ENCODE results near the gene HOXD9.

The HOXD9 gene

DNA sequence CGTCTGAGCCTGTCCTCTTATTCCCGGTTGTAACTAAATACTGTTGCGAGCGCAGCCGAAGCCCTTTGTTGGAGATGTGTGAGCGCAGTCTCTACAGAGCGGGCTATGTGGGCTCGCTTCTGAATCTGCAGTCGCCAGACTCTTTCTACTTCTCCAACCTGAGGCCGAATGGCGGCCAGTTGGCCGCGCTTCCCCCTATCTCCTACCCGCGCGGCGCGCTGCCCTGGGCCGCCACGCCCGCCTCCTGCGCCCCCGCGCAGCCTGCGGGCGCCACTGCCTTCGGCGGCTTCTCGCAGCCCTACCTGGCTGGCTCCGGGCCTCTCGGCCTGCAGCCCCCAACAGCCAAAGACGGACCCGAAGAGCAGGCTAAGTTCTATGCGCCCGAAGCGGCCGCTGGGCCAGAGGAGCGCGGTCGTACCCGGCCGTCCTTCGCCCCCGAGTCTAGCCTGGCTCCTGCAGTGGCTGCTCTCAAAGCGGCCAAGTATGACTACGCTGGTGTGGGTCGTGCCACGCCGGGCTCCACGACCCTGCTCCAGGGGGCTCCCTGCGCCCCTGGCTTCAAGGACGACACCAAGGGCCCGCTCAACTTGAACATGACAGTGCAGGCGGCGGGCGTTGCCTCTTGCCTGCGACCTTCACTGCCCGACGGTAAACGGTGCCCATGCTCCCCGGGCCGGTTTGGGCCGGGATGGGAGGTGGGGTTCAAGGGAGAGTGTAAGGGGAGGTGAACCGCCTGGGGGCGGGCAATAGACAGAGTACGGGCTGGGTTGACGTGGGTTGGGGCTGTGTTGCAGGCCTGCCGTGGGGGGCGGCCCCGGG, 22.6 kb upstream of the HOXD9 start, which contains the start of gene HOXD12:
TSS of gene HOXD12 (plus strand) at position 68 of the 819 bp plus-strand sequence. CDS start at position 75, 7 bp downstream.
- H3K4me3 ChIP-seq (ENCODE audit: low read depth, low read length): no peak within 1 kb of the TSS
- no peak for TF ChIP-seq CTCF (IDR thresholded peaks at IDR 0.05; ENCODE audit: control insufficient read depth, extremely low read depth, insufficient read depth)
- DNase-seq (ENCODE audit: low read depth): no peak

- no peak overlapping the region for H3K4me3 ChIP-seq (ENCODE audit: low read depth, low read length)
- TF ChIP-seq CTCF (IDR thresholded peaks at IDR 0.05; ENCODE audit: control insufficient read depth, extremely low read depth, insufficient read depth): no peak
- no peak for DNase-seq (ENCODE audit: low read depth)
Measured at GRCh38 chr2:176100547-176101140, 21.9 kb upstream of the HOXD9 start.

- H3K4me3 ChIP-seq (ENCODE audit: low read depth, low read length): no peak overlapping the region
- no peak for DNase-seq (ENCODE audit: low read depth)
Measured at GRCh38 chr2:176101216-176101830, 21.2 kb upstream of the HOXD9 start.

GRCh38 chr2:176101842-176102241, 20.7 kb upstream of the HOXD9 start:
- no peak for TF ChIP-seq CTCF (IDR thresholded peaks at IDR 0.05; ENCODE audit: control insufficient read depth, extremely low read depth, insufficient read depth)
- no peak for DNase-seq (ENCODE audit: low read depth)
- H3K4me3 ChIP-seq (ENCODE audit: low read depth, low read length): no peak overlapping the region

More at GRCh38 chr2:176101216-176101830, 21.2 kb upstream of the HOXD9 start:
- no peak for TF ChIP-seq CTCF (IDR thresholded peaks at IDR 0.05; ENCODE audit: control insufficient read depth, extremely low read depth, insufficient read depth)

GRCh38 chr2:176102309-176102866, 20.1 kb upstream of the HOXD9 start:
- no peak for TF ChIP-seq CTCF (IDR thresholded peaks at IDR 0.05; ENCODE audit: control insufficient read depth, extremely low read depth, insufficient read depth)
- no peak overlapping the region for H3K4me3 ChIP-seq (ENCODE audit: low read depth, low read length)
- no peak for DNase-seq (ENCODE audit: low read depth)

- DNase-seq (ENCODE audit: low read depth): no peak
- no peak for TF ChIP-seq CTCF (IDR thresholded peaks at IDR 0.05; ENCODE audit: control insufficient read depth, extremely low read depth, insufficient read depth)
- no peak overlapping the region for H3K4me3 ChIP-seq (ENCODE audit: low read depth, low read length)
Measured at GRCh38 chr2:176103194-176103593, 19.3 kb upstream of the HOXD9 start.
